HEK293 (cell line): ENCODE measurements around the gene ACADVL.

Experiments
- CTCF ChIA-PET: fragments of 350-600 bp; formaldehyde crosslinking; extraction: SDS; loops from one replicate; lab custom pipeline; 2021; ENCODE audit warnings: antibody characterized with exemption; lab: Yijun Ruan, JAX
- POLR2A ChIA-PET: fragments of 300-600 bp; formaldehyde crosslinking; extraction: SDS; loops from one replicate; lab custom pipeline; 2020; ENCODE audit warnings: antibody characterized with exemption, inconsistent platforms; lab: Yijun Ruan, JAX
- H3K27ac ChIP-seq: fragments of 200-500 bp; sonication (Bioruptor generic); 2 replicates; pipeline ENCODE4 v1.5.1; 2014; ENCODE audit warnings: low read depth, low read length, control low read depth, inconsistent platforms; ENCODE audit errors: extremely low read depth
- H3K36me3 ChIP-seq, 2 experiments: fragments of 200-500 bp in 1 of 2; sonication (Bioruptor generic) in 1 of 2; 1 replicate in 1 of 2; 2 replicates in 1 of 2; pipeline ENCODE4 v1.5.1; 2014 to 2017; ENCODE audit warnings: inconsistent platforms in 2 of 2, low read length in 2 of 2; ENCODE audit not compliant: control insufficient read depth in 2 of 2, insufficient read depth in 1 of 2
- H3K4me1 ChIP-seq: fragments of 200-500 bp; sonication (Bioruptor generic); 2 replicates; pipeline ENCODE4 v1.5.1; 2014; ENCODE audit warnings: mild to moderate bottlenecking, low read length, inconsistent platforms; ENCODE audit not compliant: control insufficient read depth, insufficient read depth
- H3K4me3 ChIP-seq: 2 replicates; pipeline ENCODE4 v1.5.1; 2011; ENCODE audit warnings: low read depth, mild to moderate bottlenecking, control low read depth, low read length, moderate library complexity
- H3K9me3 ChIP-seq: fragments of 200-500 bp; sonication (Bioruptor generic); 2 replicates; pipeline ENCODE4 v1.5.1; 2014; ENCODE audit warnings: low read depth, low read length, inconsistent platforms; ENCODE audit not compliant: control insufficient read depth, insufficient read depth
- BCL11A ChIP-seq: fragments of 450-650 bp; formaldehyde crosslinking; IDR thresholded peaks from 2 replicates; pipeline ENCODE4 v1.5.1; 2016; ENCODE audit warnings: low read depth, missing biosample characterization, missing genetic modification characterization
- BCL11B ChIP-seq: fragments of 450-650 bp; formaldehyde crosslinking; IDR thresholded peaks from 2 replicates; pipeline ENCODE4 v1.5.1; 2016; ENCODE audit warnings: low read depth, missing biosample characterization, missing genetic modification characterization
- BCL6B ChIP-seq: fragments of 450-650 bp; formaldehyde crosslinking; IDR thresholded peaks from 2 replicates; pipeline ENCODE4 v1.5.1; 2017; ENCODE audit warnings: missing biosample characterization, missing genetic modification characterization
- EGR2 ChIP-seq: fragments of 450-650 bp; formaldehyde crosslinking; IDR thresholded peaks from 2 replicates; pipeline ENCODE4 v1.5.1; 2016; ENCODE audit warnings: low read depth, missing biosample characterization, missing genetic modification characterization
- HOXC10 ChIP-seq: sonication (generic); formaldehyde crosslinking; IDR thresholded peaks from 2 replicates; pipeline ENCODE4 v1.8.1; 2023; ENCODE audit warnings: mild to moderate bottlenecking, missing genetic modification reagents
- OVOL3 ChIP-seq: fragments of 450-650 bp; formaldehyde crosslinking; IDR thresholded peaks from 2 replicates; pipeline ENCODE4 v1.5.1; 2016; ENCODE audit warnings: missing biosample characterization, missing genetic modification characterization
- SCRT1 ChIP-seq: fragments of 450-650 bp; formaldehyde crosslinking; IDR thresholded peaks from 2 replicates; pipeline ENCODE4 v1.5.1; 2016; ENCODE audit warnings: missing biosample characterization, missing genetic modification characterization, borderline replicate concordance
- SETDB1 ChIP-seq: IDR thresholded peaks from one replicate; pipeline ENCODE4 v1.6.1; 2017; ENCODE audit warnings: mild to moderate bottlenecking, low read length, moderate library complexity, mixed read lengths; ENCODE audit not compliant: insufficient read length
- ZBTB17 ChIP-seq: fragments of 450-650 bp; formaldehyde crosslinking; IDR thresholded peaks from 2 replicates; pipeline ENCODE4 v1.5.1; 2016; ENCODE audit warnings: missing biosample characterization, missing genetic modification characterization
- ZBTB6 ChIP-seq: fragments of 450-650 bp; formaldehyde crosslinking; IDR thresholded peaks from 2 replicates; pipeline ENCODE4 v1.5.1; 2017; ENCODE audit warnings: missing biosample characterization, missing genetic modification characterization
- ZFHX2 ChIP-seq: fragments of 450-650 bp; formaldehyde crosslinking; conservative IDR thresholded peaks from 2 replicates; pipeline ENCODE4 v1.5.1; 2016; ENCODE audit warnings: missing biosample characterization, missing genetic modification characterization
- ZNF133 ChIP-seq: fragments of 450-650 bp; formaldehyde crosslinking; IDR thresholded peaks from 2 replicates; pipeline ENCODE4 v1.5.1; 2016; ENCODE audit warnings: missing biosample characterization, missing genetic modification characterization
- ZNF138 ChIP-seq: fragments of 450-650 bp; formaldehyde crosslinking; IDR thresholded peaks from 2 replicates; pipeline ENCODE4 v1.5.1; 2016; ENCODE audit warnings: missing biosample characterization, missing genetic modification characterization, borderline replicate concordance
- ZNF239 ChIP-seq: fragments of 450-650 bp; formaldehyde crosslinking; IDR thresholded peaks from 2 replicates; pipeline ENCODE4 v1.5.1; 2016; ENCODE audit warnings: missing biosample characterization, missing genetic modification characterization
- ZNF311 ChIP-seq: fragments of 450-650 bp; formaldehyde crosslinking; IDR thresholded peaks from 2 replicates; pipeline ENCODE4 v1.5.1; 2017; ENCODE audit warnings: missing biosample characterization, missing genetic modification characterization, borderline replicate concordance
- ZNF350 ChIP-seq: fragments of 450-650 bp; formaldehyde crosslinking; IDR thresholded peaks from 2 replicates; pipeline ENCODE4 v1.5.0; 2017; ENCODE audit warnings: missing biosample characterization, mild to moderate bottlenecking, missing genetic modification characterization
- ZNF362 ChIP-seq: fragments of 450-650 bp; formaldehyde crosslinking; IDR thresholded peaks from 2 replicates; pipeline ENCODE4 v1.5.1; 2016; ENCODE audit warnings: missing biosample characterization, missing genetic modification characterization
- ZNF391 ChIP-seq: fragments of 450-650 bp; formaldehyde crosslinking; IDR thresholded peaks from 2 replicates; pipeline ENCODE4 v1.5.1; 2016; ENCODE audit warnings: low read depth, missing biosample characterization, missing genetic modification characterization, borderline replicate concordance
- ZNF433 ChIP-seq: fragments of 450-650 bp; formaldehyde crosslinking; IDR thresholded peaks from 2 replicates; pipeline ENCODE4 v1.5.1; 2016; ENCODE audit warnings: missing biosample characterization, missing genetic modification characterization, low read depth
- ZNF529 ChIP-seq: fragments of 450-650 bp; formaldehyde crosslinking; IDR thresholded peaks from 2 replicates; pipeline ENCODE4 v1.5.1; 2017; ENCODE audit warnings: missing genetic modification characterization, missing biosample characterization; ENCODE audit not compliant: insufficient replicate concordance
- ZNF571 ChIP-seq: fragments of 450-650 bp; formaldehyde crosslinking; IDR thresholded peaks from 2 replicates; pipeline ENCODE4 v1.5.0; 2017; ENCODE audit warnings: missing biosample characterization, missing genetic modification characterization
- ZNF585B ChIP-seq: fragments of 450-650 bp; formaldehyde crosslinking; IDR thresholded peaks from 2 replicates; pipeline ENCODE4 v1.5.1; 2016; ENCODE audit warnings: missing biosample characterization, missing genetic modification characterization
- ZNF610 ChIP-seq: fragments of 450-650 bp; formaldehyde crosslinking; IDR thresholded peaks from 2 replicates; pipeline ENCODE4 v1.5.1; 2016; ENCODE audit warnings: missing biosample characterization, missing genetic modification characterization, borderline replicate concordance
- ZNF639 ChIP-seq: fragments of 450-650 bp; formaldehyde crosslinking; IDR thresholded peaks from 2 replicates; pipeline ENCODE4 v1.5.1; 2016; ENCODE audit warnings: missing biosample characterization, missing genetic modification characterization
- ZNF785 ChIP-seq: fragments of 450-650 bp; formaldehyde crosslinking; IDR thresholded peaks from 2 replicates; pipeline ENCODE4 v1.5.1; 2016; ENCODE audit warnings: missing biosample characterization, missing genetic modification characterization
- ZNF791 ChIP-seq: fragments of 450-650 bp; formaldehyde crosslinking; IDR thresholded peaks from 2 replicates; pipeline ENCODE4 v1.5.1; 2016; ENCODE audit warnings: missing biosample characterization, missing genetic modification characterization
- ZNF830 ChIP-seq: fragments of 450-650 bp; IDR thresholded peaks from 2 replicates; pipeline ENCODE4 v1.5.0; 2018; ENCODE audit warnings: missing biosample characterization, missing genetic modification characterization, low read depth, mild to moderate bottlenecking, moderate library complexity
- TF ChIP-seq, protein P1 (sequence below): fragments of 450-650 bp; formaldehyde crosslinking; IDR thresholded peaks from 2 replicates; pipeline ENCODE4 v1.5.1; 2016; ENCODE audit warnings: missing biosample characterization, missing genetic modification characterization
- TF ChIP-seq, protein P2 (sequence below): fragments of 450-650 bp; formaldehyde crosslinking; IDR thresholded peaks from 2 replicates; pipeline ENCODE4 v1.5.1; 2016; ENCODE audit warnings: missing biosample characterization, missing genetic modification characterization

ACADVL gene

DNA sequence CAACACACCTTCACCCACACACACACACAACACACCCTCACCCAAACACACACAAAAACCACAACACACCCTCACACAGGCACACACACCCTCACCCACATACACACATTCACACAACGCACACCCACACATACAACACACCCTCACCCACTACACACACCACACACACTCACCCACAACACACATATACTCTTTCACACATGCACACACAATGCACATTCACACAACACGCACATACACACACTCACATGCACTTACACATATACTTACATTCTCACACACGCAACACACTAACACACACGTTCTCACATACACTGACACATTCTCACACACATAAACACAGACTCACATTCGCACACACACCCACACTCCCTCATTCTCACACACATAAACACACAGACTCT, 44.4 kb upstream of the ACADVL start (continued):
- peak; percentile 85 for TF ChIP-seq ZFHX2 (tag by site-specific recombination)
- no peak for TF ChIP-seq BCL11B (tag by site-specific recombination)
- 0 out of 2 replicates have a peak, but pooled peaks have one; percentile 41 for TF ChIP-seq EGR2

DNA sequence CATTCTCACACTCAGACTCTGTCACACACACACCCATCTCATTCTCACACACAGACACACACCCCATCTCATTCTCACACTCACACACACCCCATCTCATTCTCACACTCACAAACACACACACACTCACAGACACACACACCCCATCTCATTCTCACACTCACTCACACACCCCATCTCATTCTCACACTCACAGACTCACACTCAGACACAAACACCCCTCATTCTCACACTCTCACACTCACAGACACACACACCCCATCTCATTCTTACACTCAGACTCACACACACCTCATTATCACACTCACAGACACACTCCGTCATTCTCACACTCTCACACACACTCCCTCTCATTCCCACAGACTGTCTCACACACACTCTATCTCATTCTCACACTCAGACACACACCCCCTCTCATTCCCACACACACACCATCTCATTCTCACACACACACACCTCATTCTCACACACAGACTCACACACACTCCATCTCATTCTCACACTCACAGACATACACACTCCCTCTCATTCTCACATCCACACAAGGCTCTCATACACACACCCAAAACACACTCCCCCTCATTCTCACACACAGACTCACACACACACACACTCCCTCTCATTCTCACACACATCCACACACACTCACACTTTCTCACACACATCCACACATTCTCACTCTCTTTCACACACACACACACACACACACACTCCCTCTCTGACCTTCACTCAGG, 43.5 kb upstream of the ACADVL start:
- CTCF ChIA-PET: interaction anchor here (0.6 to 2.6 kb wide), 15 partner anchors 8 to 763 kb away, joined by 3 to 50 read pairs (median 9); partner anchors contain the start of gene SLC16A11
- H3K4me3 ChIP-seq: no peak overlapping the region
- POLR2A ChIA-PET: interaction anchor here (2.0 kb wide), 1 partner anchor 130 kb away, joined by 14 read pairs; no protein-coding TSS in a partner anchor
- TF ChIP-seq SETDB1 (no peak), ZNF571 (tag by site-specific recombination) (0 out of 2 replicates have a peak, but pooled peaks have one; percentile 12), ZNF830 (tag by site-specific recombination) (no peak), ZNF138 (tag by site-specific recombination) (no peak), ZNF311 (tag by site-specific recombination) (peak; percentile 96; the same call in 1 of the 2 replicates), ZNF785 (tag by site-specific recombination) (peak; percentile 63; the same call in 1 of the 2 replicates), ZNF529 (tag by site-specific recombination) (no peak), BCL11A (no peak), ZNF585B (no peak), ZNF433 (tag by site-specific recombination) (no peak), ZNF350 (no peak), ZNF133 (tag by site-specific recombination) (no peak), ZNF639 (tag by site-specific recombination) (no peak), ZNF610 (tag by site-specific recombination) (no peak), OVOL3 (tag by site-specific recombination) (no peak), SCRT1 (no peak), BCL6B (tag by site-specific recombination) (no peak; the same call in none of the 2 replicates), HOXC10 (no peak), ZBTB6 (tag by site-specific recombination) (no peak), ZNF791 (tag by site-specific recombination) (no peak), ZNF239 (tag by site-specific recombination) (no peak), ZNF362 (tag by site-specific recombination) (no peak), ZBTB17 (tag by site-specific recombination) (no peak), ZNF391 (tag by site-specific recombination) (no peak; the same call in 1 of the 2 replicates)
- TF ChIP-seq, protein P1, sequence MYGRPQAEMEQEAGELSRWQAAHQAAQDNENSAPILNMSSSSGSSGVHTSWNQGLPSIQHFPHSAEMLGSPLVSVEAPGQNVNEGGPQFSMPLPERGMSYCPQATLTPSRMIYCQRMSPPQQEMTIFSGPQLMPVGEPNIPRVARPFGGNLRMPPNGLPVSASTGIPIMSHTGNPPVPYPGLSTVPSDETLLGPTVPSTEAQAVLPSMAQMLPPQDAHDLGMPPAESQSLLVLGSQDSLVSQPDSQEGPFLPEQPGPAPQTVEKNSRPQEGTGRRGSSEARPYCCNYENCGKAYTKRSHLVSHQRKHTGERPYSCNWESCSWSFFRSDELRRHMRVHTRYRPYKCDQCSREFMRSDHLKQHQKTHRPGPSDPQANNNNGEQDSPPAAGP (tag by site-specific recombination): no peak
- TF ChIP-seq, protein P2, sequence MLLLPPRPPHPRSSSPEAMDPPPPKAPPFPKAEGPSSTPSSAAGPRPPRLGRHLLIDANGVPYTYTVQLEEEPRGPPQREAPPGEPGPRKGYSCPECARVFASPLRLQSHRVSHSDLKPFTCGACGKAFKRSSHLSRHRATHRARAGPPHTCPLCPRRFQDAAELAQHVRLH (tag by site-specific recombination): no peak

More for the DNA sequence above, 43.5 kb upstream of the ACADVL start:
- H3K36me3 ChIP-seq: no peaks in the 10 kb centered on the region; a peak in 1 of 3 replicates
- H3K27ac ChIP-seq: no peak overlapping the region
- H3K9me3 ChIP-seq: no peaks in the 10 kb centered on the region
- peaks cover 8% of the 10 kb centered on the region for H3K4me1 ChIP-seq
